Measurements from ENCODE around the gene MRPS6. TPM values are rescaled to one million over a fixed set of nuclear protein-coding genes. Genes with fewer than 3 reads are reported as not detected.
A peak's percentile ranks its signal among the peaks of the same experiment; 100 is the strongest.

The MRPS6 gene
- total and polyA plus RNA-seq, 10 of the 15 experiments (the other 5 are each of a cell fraction or from before 2014, with no cell fraction given), result 32.5 to 232 (median 90.3) TPM

- in situ Hi-C loops (cut with MboI), result no loop called here
- Histone ChIP-seq H2AFZ (ENCODE audit: control insufficient read depth, low read depth, low read length) (peak overlapping the region; percentile 89), H3K36me3 (ENCODE audit: control insufficient read depth in 2 of 2, insufficient read depth in 2 of 2, low read length in 1 of 2) (no peaks in the 10 kb centered on the region), H4K20me1 (ENCODE audit: control insufficient read depth, insufficient read depth) (no peaks in the 10 kb centered on the region), H3K4me3 (no peak overlapping the region), H3K27me3 (replicated peaks in 1 of 2; ENCODE audit: control insufficient read depth in 2 of 2, insufficient read depth in 2 of 2, low read length in 1 of 2) (no peaks in the 10 kb centered on the region), H3K4me2 (ENCODE audit: control insufficient read depth, insufficient read depth) (peak overlapping the region; percentile 67), H3K9me3 (replicated peaks; ENCODE audit: control insufficient read depth, insufficient read depth, low read length) (no peaks in the 10 kb centered on the region), H3K4me1 (ENCODE audit: control insufficient read depth, insufficient read depth, low read length) (peaks cover 14% of the 10 kb centered on the region; the same call in 1 of the 2 replicates), H3K27ac (ENCODE audit: control insufficient read depth, insufficient read depth) (peak overlapping the region; percentile 48; the same call in 1 of the 2 replicates), H3K9ac (ENCODE audit: control insufficient read depth, insufficient read depth, low read length) (no peak overlapping the region), H3K79me2 (ENCODE audit: control insufficient read depth, insufficient read depth, low read length) (no peaks in the 10 kb centered on the region)
- peak; percentile 99 for ATAC-seq
- no TSS peak for BruUV-seq (replicated peaks)
- intact Hi-C loops (cut with micrococcal nuclease; ENCODE audit: unreplicated experiment), result no loop called here
- ChIA-PET CTCF (interaction anchor here (0.6 kb wide), 1 partner anchor 52 kb away, joined by 3 read pairs; no protein-coding TSS in a partner anchor), SMC1A (ENCODE audit: uncharacterized antibody, unreplicated experiment) (interaction anchor here (0.7 to 1.2 kb wide), 7 partner anchors 10 to 106 kb away, joined by 3 read pairs; no protein-coding TSS in a partner anchor), RAD21 (ENCODE audit: unreplicated experiment) (interaction anchor here (0.7 to 1.2 kb wide), 4 partner anchors 10 to 53 kb away, joined by 3 to 4 read pairs (median 3); no protein-coding TSS in a partner anchor), POLR2A (interaction anchor here (0.7 to 1.5 kb wide), 4 partner anchors 12 to 381 kb away, joined by 3 to 8 read pairs (median 4); no protein-coding TSS in a partner anchor)
- peak; percentile 87 for DNase-seq (ENCODE audit: low read depth, low spot score)
- FAIRE-seq, result peak; percentile 70
- WGBS (ENCODE audit: insufficient coverage, insufficient replicate concordance, low lambda C conversion rate, missing lambda C conversion rate), result 36% methylated on average over 13 of the region's 13 CpGs
- TF ChIP-seq IKZF1 (conservative IDR thresholded peaks at IDR 0.05) (peak; percentile 54; the same call in 1 of the 2 replicates), HDGF (IDR thresholded peaks at IDR 0.05) (0 out of 2 replicates have a peak, but pooled peaks have one; percentile 19), KLF5 (IDR thresholded peaks at IDR 0.05; ENCODE audit: partially characterized antibody) (no peak), ZBTB33 (IDR thresholded peaks at IDR 0.05) (no peak), PBX3 (IDR thresholded peaks at IDR 0.05; ENCODE audit: insufficient replicate concordance, low read depth, low read length) (no peak), TCF12 (IDR thresholded peaks at IDR 0.05; ENCODE audit: low read depth, low read length) (no peak), YY1 (IDR thresholded peaks at IDR 0.05; ENCODE audit: low read depth, low read length) (peak; percentile 70), IRF4 (IDR thresholded peaks at IDR 0.05; ENCODE audit: low read depth, low read length) (no peak), ZBTB11 (CRISPR knock-in tag; IDR thresholded peaks at IDR 0.05) (no peak), ZNF687 (IDR thresholded peaks at IDR 0.05) (no peak), TCF7 (IDR thresholded peaks at IDR 0.05; ENCODE audit: borderline replicate concordance) (no peak), MEF2A (IDR thresholded peaks at IDR 0.05; ENCODE audit: insufficient read depth, low read depth, low read length) (no peak)
Observed at GRCh38 chr21:34029743-34030528, 43.4 kb upstream of the MRPS6 start.

Measured in GM12878 (cell line).